Measurements from ENCODE around the gene OPRM1.

OPRM1 gene

GRCh38 chr6:154289818-154290508 lies 250.9 kb downstream of the OPRM1 start:
- no peak for DNase-seq

DNA sequence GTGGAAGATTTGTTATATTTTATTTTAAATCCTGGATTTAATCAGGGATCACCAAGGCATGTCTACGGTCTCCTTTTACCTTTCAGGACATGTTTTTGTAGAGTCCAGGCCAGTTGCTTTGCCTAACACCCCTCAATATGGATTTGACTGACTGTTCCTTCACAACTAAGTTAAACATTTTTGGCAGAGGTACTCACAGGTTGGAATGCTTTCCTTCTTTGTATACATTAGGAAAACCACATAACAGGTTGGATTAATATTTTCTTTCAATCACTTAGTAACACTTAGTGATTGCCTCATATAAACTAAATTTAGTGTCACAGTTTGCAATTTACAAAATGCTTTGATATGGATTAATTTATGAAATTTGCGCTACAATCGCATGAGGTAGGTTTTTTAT lies 253.0 kb downstream of the OPRM1 start:
- no peak for DNase-seq

GRCh38 chr6:154292855-154293519 lies 253.9 kb downstream of the OPRM1 start:
- no peak for DNase-seq

DNA sequence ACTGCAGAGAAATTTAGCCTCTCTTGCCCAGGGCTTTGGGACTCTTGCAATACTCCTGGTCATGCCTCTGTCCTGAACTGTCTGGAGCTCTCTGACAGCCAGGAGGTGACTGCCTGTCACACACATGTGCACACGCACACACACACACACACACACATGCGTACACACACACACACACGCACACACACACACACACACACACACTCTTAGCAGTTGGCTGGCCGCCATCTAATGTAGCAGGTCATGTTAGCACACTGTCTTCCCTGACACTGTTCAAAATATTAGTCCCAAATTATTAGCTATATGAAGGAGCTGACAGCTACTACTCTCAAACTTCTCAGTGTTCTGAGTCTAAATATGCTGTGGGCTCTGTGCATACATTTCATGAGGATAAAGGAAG lies 256.7 kb downstream of the OPRM1 start:
- DNase-seq = no peak

All from activated CD8-positive, alpha-beta memory T cell treated with anti-CD3 and anti-CD28 coated beads for 24 hours (primary cell).